ENCODE data around the gene LINC01488. TPM values are rescaled to one million over a fixed set of nuclear protein-coding genes. Genes with fewer than 3 reads are reported as not detected.

The LINC01488 gene
- total RNA-seq, 4 donors from 2014 or later = not detected

- H3K4me3 ChIP-seq (ENCODE audit: low read depth, poor library complexity, severe bottlenecking) = no peak overlapping the region
- 40 to 43% methylated on average over 6 of the region's 6 CpGs for WGBS, 2 donors
- DNase-seq (ENCODE audit: low spot score in 2 of 2) = no peak
- intact Hi-C loops (cut with DNase I; ENCODE audit: low total_unique reads) = no loop called here
- no peak for TF ChIP-seq POLR2A (IDR thresholded peaks at IDR 0.05)
- TF ChIP-seq CTCF (IDR thresholded peaks at IDR 0.05) = no peak
Observed at GRCh38 chr11:69443968-69444364, 37.5 kb upstream of the LINC01488 start.

DNA sequence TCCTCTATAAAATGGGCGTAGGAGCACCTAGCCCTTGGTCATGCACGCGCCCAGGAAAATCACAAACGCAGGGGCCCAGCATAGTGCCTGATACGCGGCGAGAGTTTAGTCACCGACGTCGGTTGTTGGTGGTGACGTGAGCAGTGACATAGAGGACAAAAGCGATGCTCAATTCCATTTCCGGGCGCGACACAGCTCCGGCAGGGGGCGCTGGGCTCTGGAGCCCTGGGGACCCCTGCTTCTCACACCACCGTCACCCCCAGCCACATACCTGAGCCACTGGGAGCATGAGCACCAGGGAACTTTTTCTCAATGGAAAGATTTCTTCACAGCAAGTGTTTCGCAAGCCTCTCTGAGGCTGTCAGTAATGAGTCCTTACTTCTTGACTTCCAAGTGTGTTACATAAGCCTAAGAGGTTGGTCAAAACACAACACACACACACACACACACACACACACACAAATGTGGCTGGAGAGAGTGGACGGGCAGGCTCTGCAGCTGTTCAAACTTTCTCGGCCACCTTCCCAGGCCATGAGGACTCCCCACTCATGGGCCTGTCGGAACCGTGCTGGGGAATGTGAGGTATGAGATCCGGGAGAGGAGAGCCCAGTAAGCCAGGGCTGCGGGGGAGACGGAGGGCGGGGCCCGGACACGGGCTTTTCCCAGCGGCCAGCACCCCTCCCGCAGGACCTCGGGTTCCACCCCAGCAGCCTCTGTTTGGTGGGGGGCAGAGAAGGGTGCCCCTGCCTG, 36.9 kb upstream of the LINC01488 start:
- intact Hi-C loops (cut with DNase I; ENCODE audit: low total_unique reads) = no loop called here
- TF ChIP-seq POLR2A (IDR thresholded peaks at IDR 0.05) = no peak
- no peak for TF ChIP-seq CTCF (IDR thresholded peaks at IDR 0.05)
- WGBS, 2 donors = 53 to 56% methylated on average over 31 to 32 of the region's 32 CpGs
- H3K4me3 ChIP-seq (ENCODE audit: low read depth, poor library complexity, severe bottlenecking) = no peak overlapping the region
- DNase-seq (ENCODE audit: low spot score in 2 of 2) = peak in 1 of 2 donors; percentile 76

GRCh38 chr11:69445131-69445470, 36.4 kb upstream of the LINC01488 start:
- 74 to 89% methylated on average over 10 to 11 of the region's 11 CpGs for WGBS, 2 donors
- no peak for DNase-seq (ENCODE audit: low spot score in 2 of 2)
- TF ChIP-seq POLR2A (IDR thresholded peaks at IDR 0.05) = no peak
- TF ChIP-seq CTCF (IDR thresholded peaks at IDR 0.05) = no peak
- no peak overlapping the region for H3K4me3 ChIP-seq (ENCODE audit: low read depth, poor library complexity, severe bottlenecking)
- intact Hi-C loops (cut with DNase I; ENCODE audit: low total_unique reads) = no loop called here

- 78 to 83% methylated on average over 11 of the region's 11 CpGs for WGBS, 2 donors
- TF ChIP-seq POLR2A (IDR thresholded peaks at IDR 0.05) (no peak), CTCF (IDR thresholded peaks at IDR 0.05) (no peak)
- H3K4me3 ChIP-seq (ENCODE audit: low read depth, poor library complexity, severe bottlenecking) = no peak overlapping the region
- DNase-seq (ENCODE audit: low spot score in 2 of 2) = no peak
- intact Hi-C loops (cut with DNase I; ENCODE audit: low total_unique reads) = no loop called here
Observed at GRCh38 chr11:69446108-69446507, 35.4 kb upstream of the LINC01488 start.

DNA sequence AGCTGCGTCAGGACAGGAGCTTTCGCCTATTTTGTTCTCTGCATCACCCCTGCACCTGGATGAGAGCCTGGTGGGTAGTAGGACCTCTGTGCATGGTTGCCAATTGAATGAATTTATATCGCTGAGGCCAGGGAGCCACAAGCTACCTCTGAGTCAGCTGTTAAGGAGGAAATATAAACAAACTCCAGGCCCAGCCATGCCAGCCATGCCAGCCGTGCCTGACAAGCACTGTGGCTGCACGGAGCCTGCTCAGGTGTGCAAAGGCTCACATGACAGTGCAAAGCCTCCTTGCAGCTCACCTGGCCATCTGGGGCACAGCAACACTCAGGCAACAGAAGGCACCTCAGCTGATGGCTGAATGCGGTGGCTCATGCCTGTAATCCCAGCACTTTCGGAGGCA, 33.7 kb upstream of the LINC01488 start:
- TF ChIP-seq CTCF (IDR thresholded peaks at IDR 0.05) (no peak), POLR2A (IDR thresholded peaks at IDR 0.05) (no peak)
- intact Hi-C loops (cut with DNase I; ENCODE audit: low total_unique reads) = no loop called here
- 76 to 83% methylated on average over 7 of the region's 7 CpGs for WGBS, 2 donors
- H3K4me3 ChIP-seq (ENCODE audit: low read depth, poor library complexity, severe bottlenecking) = no peak overlapping the region
- DNase-seq (ENCODE audit: low spot score in 2 of 2) = no peak
